Measurements from ENCODE around the gene FAIM2.

DNA sequence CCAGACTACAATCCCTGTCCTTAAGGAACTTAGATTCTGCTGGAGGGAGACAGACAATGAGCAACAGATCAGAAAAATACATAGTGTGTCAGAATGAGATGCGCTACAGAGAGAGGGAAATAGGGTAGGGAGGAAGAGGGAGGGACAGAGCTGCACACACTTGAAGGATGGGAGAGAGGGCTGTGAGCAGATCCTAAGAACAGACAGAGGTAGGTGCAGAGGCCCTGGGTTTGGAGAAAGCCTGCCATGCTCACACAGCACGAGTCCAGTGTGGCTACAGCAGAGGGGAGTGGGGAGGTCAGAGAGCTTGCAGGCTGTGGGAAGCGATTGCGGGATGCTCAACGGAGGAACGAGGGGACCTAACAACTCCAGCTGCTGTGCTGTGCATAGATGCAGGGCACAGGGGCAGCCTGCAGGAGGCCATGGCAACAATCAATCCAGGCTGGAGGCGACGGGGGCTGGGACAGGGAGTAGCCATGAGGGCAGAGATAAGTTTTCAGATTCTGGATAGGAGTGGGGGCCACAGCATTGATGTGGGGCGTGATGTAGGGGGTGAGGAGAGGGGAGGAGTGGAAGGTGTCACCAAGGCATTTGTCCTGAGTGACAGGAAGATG lies 20.7 kb downstream of the FAIM2 start:
- TF ChIP-seq TCF7L2 (IDR thresholded peaks at IDR 0.05; ENCODE audit: low read depth, low read length) = no peak
- TF ChIP-seq CTCF (IDR thresholded peaks at IDR 0.05) = no peak
- TF ChIP-seq, protein P1, sequence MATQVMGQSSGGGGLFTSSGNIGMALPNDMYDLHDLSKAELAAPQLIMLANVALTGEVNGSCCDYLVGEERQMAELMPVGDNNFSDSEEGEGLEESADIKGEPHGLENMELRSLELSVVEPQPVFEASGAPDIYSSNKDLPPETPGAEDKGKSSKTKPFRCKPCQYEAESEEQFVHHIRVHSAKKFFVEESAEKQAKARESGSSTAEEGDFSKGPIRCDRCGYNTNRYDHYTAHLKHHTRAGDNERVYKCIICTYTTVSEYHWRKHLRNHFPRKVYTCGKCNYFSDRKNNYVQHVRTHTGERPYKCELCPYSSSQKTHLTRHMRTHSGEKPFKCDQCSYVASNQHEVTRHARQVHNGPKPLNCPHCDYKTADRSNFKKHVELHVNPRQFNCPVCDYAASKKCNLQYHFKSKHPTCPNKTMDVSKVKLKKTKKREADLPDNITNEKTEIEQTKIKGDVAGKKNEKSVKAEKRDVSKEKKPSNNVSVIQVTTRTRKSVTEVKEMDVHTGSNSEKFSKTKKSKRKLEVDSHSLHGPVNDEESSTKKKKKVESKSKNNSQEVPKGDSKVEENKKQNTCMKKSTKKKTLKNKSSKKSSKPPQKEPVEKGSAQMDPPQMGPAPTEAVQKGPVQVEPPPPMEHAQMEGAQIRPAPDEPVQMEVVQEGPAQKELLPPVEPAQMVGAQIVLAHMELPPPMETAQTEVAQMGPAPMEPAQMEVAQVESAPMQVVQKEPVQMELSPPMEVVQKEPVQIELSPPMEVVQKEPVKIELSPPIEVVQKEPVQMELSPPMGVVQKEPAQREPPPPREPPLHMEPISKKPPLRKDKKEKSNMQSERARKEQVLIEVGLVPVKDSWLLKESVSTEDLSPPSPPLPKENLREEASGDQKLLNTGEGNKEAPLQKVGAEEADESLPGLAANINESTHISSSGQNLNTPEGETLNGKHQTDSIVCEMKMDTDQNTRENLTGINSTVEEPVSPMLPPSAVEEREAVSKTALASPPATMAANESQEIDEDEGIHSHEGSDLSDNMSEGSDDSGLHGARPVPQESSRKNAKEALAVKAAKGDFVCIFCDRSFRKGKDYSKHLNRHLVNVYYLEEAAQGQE (IDR thresholded peaks at IDR 0.05; ENCODE audit: insufficient read depth in 1 of 2, low read depth in 2 of 2, low read length in 1 of 2) = no peak

Measured in Panc1 (cell line).